ENCODE measurements around the gene PDE4D.

The PDE4D gene

GRCh38 chr5:59746241-59746765 lies 147.2 kb downstream of the PDE4D start:
- FAIRE-seq (peak; percentile 32), DNase-seq (ENCODE audit: insufficient read length, low spot score) (no peak)
- no peak for TF ChIP-seq CTCF (IDR thresholded peaks at IDR 0.05; ENCODE audit: insufficient read depth, missing control alignments)

GRCh38 chr5:59745415-59745863 lies 148.1 kb downstream of the PDE4D start:
- no peak for DNase-seq (ENCODE audit: insufficient read length, low spot score)
- TF ChIP-seq CTCF (IDR thresholded peaks at IDR 0.05; ENCODE audit: insufficient read depth, missing control alignments): no peak
- FAIRE-seq: no peak

DNA sequence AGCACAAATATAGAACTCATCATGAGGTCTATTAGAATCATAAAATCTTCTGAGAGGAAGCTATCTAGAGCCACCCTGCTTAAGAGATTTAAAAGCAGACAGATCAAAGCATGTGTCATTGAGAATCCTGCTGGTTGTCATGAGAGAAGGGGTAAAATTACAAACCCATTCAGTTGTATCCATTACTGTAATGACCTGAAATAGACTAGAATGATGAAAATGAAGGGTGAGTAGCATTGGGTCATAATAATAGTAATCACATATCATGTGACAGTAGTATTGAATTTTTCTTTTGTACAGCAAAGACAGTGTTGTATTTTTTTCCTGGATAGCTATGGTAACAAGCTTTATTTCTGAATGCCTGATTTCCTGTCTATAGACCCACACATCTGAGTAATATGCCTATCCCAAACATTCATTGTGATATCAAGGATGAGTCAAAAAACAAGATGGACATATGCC lies 149.0 kb downstream of the PDE4D start:
- DNase-seq (ENCODE audit: insufficient read length, low spot score): no peak
- TF ChIP-seq CTCF (IDR thresholded peaks at IDR 0.05; ENCODE audit: insufficient read depth, missing control alignments): no peak
- peak; percentile 29 for FAIRE-seq

DNA sequence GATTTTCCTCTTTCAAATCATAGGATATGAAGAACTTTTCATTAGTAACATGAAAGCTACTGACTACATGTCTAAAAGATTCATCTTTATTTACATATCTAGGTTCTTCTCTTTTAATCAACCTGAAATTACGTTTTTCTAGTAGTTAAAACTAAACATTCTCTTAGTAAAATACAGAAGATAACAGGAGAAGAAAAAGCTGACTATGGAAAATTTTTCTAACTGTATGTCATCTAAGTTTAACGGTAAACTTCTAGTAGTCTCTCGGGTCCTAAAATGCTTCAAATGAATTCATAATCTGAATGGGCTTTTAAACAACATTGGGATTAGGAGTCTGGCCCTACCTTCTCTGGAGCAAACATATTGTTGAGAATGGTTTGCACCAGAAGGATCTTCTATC lies 151.9 kb downstream of the PDE4D start:
- FAIRE-seq: no peak

GRCh38 chr5:59738024-59738423 lies 155.5 kb downstream of the PDE4D start:
- DNase-seq (ENCODE audit: insufficient read length, low spot score) (no peak), FAIRE-seq (no peak)
- no peak for TF ChIP-seq CTCF (IDR thresholded peaks at IDR 0.05; ENCODE audit: insufficient read depth, missing control alignments)

More for the DNA sequence above, 151.9 kb downstream of the PDE4D start:
- DNase-seq (ENCODE audit: insufficient read length, low spot score): no peak
- TF ChIP-seq CTCF (IDR thresholded peaks at IDR 0.05; ENCODE audit: insufficient read depth, missing control alignments): no peak

DNA sequence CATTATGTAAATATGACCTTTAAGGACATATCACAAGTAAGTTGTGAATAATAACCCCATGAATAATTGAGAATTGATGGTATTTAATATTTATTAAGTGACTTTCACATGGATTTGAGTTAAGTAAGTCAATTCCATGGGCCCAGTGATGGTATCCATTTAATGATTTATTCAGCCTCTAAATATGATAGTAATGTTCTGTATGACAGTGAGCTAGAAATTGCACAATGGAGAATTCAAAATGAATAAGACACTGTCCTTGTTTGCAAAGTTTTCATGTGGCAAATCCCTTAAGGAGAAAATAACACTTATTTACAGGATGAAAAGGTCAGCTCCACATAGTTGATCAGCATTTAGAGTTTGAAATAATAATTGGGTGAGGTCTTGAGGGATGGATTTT lies 160.7 kb downstream of the PDE4D start:
- no peak for TF ChIP-seq CTCF (IDR thresholded peaks at IDR 0.05; ENCODE audit: insufficient read depth, missing control alignments)

GRCh38 chr5:59732301-59732700 lies 161.2 kb downstream of the PDE4D start:
- no peak for DNase-seq (ENCODE audit: insufficient read length, low spot score)
- TF ChIP-seq CTCF (IDR thresholded peaks at IDR 0.05; ENCODE audit: insufficient read depth, missing control alignments): no peak
- FAIRE-seq: no peak

More for the DNA sequence above, 160.7 kb downstream of the PDE4D start:
- DNase-seq (ENCODE audit: insufficient read length, low spot score) (no peak), FAIRE-seq (no peak)
